K562 (cell line): ENCODE results near the gene IGF2R. TPM values are rescaled to one million over a fixed set of nuclear protein-coding genes. Genes with fewer than 3 reads are reported as not detected.

Experiments used
- ATAC-seq: fragments of 200-7000 bp; cut with Tn5 transposase; 3 replicates; pipeline ENCODE4 v1.9.1; 2020; ENCODE audit warnings: moderate library complexity
- BruUV-seq: library from RNA; stranded (reverse); fragments of 400-500 nt; replicated peaks from 2 replicates; lab custom pipeline; 2021; lab: Mats Ljungman, UMichigan
- CTCF ChIA-PET: fragments of 300-600 bp; formaldehyde crosslinking; extraction: SDS; loops from one replicate; lab custom pipeline; 2021; ENCODE audit warnings: low intra/inter-chr PET ratio; lab: Yijun Ruan, JAX
- POLR2A ChIA-PET: fragments of 300-600, 350-650 bp; sonication (Branson Sonifier 250); formaldehyde crosslinking; extraction: SDS; loops from one replicate; lab custom pipeline; 2021; ENCODE audit warnings: antibody characterized with exemption, inconsistent platforms; lab: Yijun Ruan, JAX
- DNase-seq, 4 experiments: peaks; one replicate each; pipeline versions ENCODE4 v3.0.0 to v3.0.0-alpha.2; 2011 to 2018; ENCODE audit warnings: low spot score in 3 of 4, mixed read lengths in 3 of 4; ENCODE audit errors: extremely low read depth in 1 of 4
- FAIRE-seq: peaks from 2 replicates; lab custom pipeline; 2011; peaks lifted over from hg19 to GRCh38; lab: Jason Lieb, UNC
- H2AFZ ChIP-seq: 2 replicates; pipeline ENCODE4 v1.6.0; 2011; ENCODE audit warnings: low read depth, low read length, control low read depth, inconsistent platforms
- H3K27ac ChIP-seq: fragments of 200-600 bp; 3 replicates; pipeline ENCODE4 v1.8.0; 2011; ENCODE audit warnings: low read depth, mild to moderate bottlenecking, control low read depth, inconsistent platforms, low read length, moderate library complexity, mixed read lengths; ENCODE audit errors: extremely low read depth
- H3K27me3 ChIP-seq, 2 experiments: fragments of 300-600 bp in 1 of 2; 2 replicates in 1 of 2; 3 replicates in 1 of 2; pipeline versions ENCODE4 v1.6.0 to v1.8.0; 2011; ENCODE audit warnings: inconsistent platforms in 2 of 2, low read length in 2 of 2, mild to moderate bottlenecking in 1 of 2, mixed read lengths in 1 of 2, moderate library complexity in 1 of 2; ENCODE audit not compliant: control insufficient read depth in 2 of 2, insufficient read depth in 2 of 2
- H3K36me3 ChIP-seq: fragments of 300-600 bp; 3 replicates; pipeline ENCODE4 v1.8.0; 2011; ENCODE audit warnings: mild to moderate bottlenecking, low read length, inconsistent platforms; ENCODE audit not compliant: control insufficient read depth, insufficient read depth
- H3K4me1 ChIP-seq, 2 experiments: fragments of 200-600 bp in 1 of 2; replicated peaks in 1 of 2; 2 replicates in 1 of 2; 3 replicates in 1 of 2; pipeline versions ENCODE4 v1.5.1 to v1.8.0; 2011; ENCODE audit warnings: inconsistent platforms in 2 of 2, low read length in 2 of 2, mild to moderate bottlenecking in 1 of 2, mixed read lengths in 1 of 2, moderate library complexity in 1 of 2; ENCODE audit not compliant: control insufficient read depth in 2 of 2, insufficient read depth in 2 of 2
- H3K4me2 ChIP-seq: 2 replicates; pipeline ENCODE4 v1.6.1; 2011; ENCODE audit warnings: low read length, control low read depth, inconsistent platforms, mixed read lengths; ENCODE audit not compliant: insufficient read depth
- H3K4me3 ChIP-seq: fragments of 200-600 bp; sonication (generic), shearing (Covaris generic); 2 replicates; pipeline ENCODE4 v1.5.1; 2016; ENCODE audit warnings: control low read depth, inconsistent platforms
- H3K79me2 ChIP-seq: fragments of 200-600 bp; 3 replicates; pipeline ENCODE4 v1.8.0; 2011; ENCODE audit warnings: low read length, inconsistent platforms; ENCODE audit not compliant: control insufficient read depth, insufficient read depth
- H3K9ac ChIP-seq, 2 experiments: 2 replicates each; pipeline versions ENCODE4 v1.6.0 to v1.6.1; 2011; ENCODE audit warnings: low read depth in 2 of 2, low read length in 2 of 2, control low read depth in 1 of 2, inconsistent platforms in 1 of 2, mild to moderate bottlenecking in 1 of 2, mixed read lengths in 1 of 2; ENCODE audit not compliant: insufficient read depth in 1 of 2
- H3K9me1 ChIP-seq: one replicate; pipeline ENCODE4 v1.6.0; 2011; ENCODE audit warnings: inconsistent platforms, mild to moderate bottlenecking, low read length, moderate library complexity; ENCODE audit not compliant: control insufficient read depth, insufficient read depth
- H3K9me3 ChIP-seq: replicated peaks from 2 replicates; pipeline ENCODE4 v1.5.1; 2011; ENCODE audit warnings: low read depth, low read length, inconsistent platforms; ENCODE audit not compliant: control insufficient read depth, insufficient read depth
- H4K20me1 ChIP-seq: replicated peaks from 2 replicates; pipeline ENCODE4 v1.6.1; 2011; ENCODE audit warnings: low read length, inconsistent platforms, mixed read lengths; ENCODE audit not compliant: control insufficient read depth, insufficient read depth
- CTCF ChIP-seq, 3 experiments: IDR thresholded peaks in 2 of 3; conservative IDR thresholded peaks in 1 of 3; 2 replicates each; pipeline ENCODE4 v1.5.1; 2011 to 2012; ENCODE audit warnings: low read length in 3 of 3, mild to moderate bottlenecking in 3 of 3, control low read depth in 2 of 3, improper control_type of control experiment in 1 of 3, inconsistent platforms in 1 of 3, low read depth in 1 of 3, mixed read lengths in 1 of 3, moderate library complexity in 1 of 3; ENCODE audit not compliant: insufficient read depth in 2 of 3
- ESRRA ChIP-seq: fragments of 450-650 bp; IDR thresholded peaks from 2 replicates; pipeline ENCODE4 v1.6.1; 2014; ENCODE audit warnings: low read depth, mild to moderate bottlenecking, moderate library complexity, borderline replicate concordance
- FOXP1 ChIP-seq: sonication (generic); formaldehyde crosslinking; IDR thresholded peaks from 2 replicates; pipeline ENCODE4 v1.8.0; 2022; ENCODE audit warnings: mild to moderate bottlenecking, missing genetic modification reagents
- IFI16 ChIP-seq: fragments of 250-450 bp; sonication (Bioruptor Pico); IDR thresholded peaks from 2 replicates; pipeline ENCODE4 v2.1.2; 2022; ENCODE audit warnings: mild to moderate bottlenecking, inconsistent platforms
- RERE ChIP-seq: sonication (generic); formaldehyde crosslinking; IDR thresholded peaks from 2 replicates; pipeline ENCODE4 v1.8.0; 2023; ENCODE audit warnings: missing genetic modification reagents, mild to moderate bottlenecking, borderline replicate concordance
- STAT6 ChIP-seq: sonication (generic); formaldehyde crosslinking; IDR thresholded peaks from 2 replicates; pipeline ENCODE4 v1.8.1; 2023; ENCODE audit warnings: mild to moderate bottlenecking, missing genetic modification reagents
- ZBTB33 ChIP-seq: sonication (generic); formaldehyde crosslinking; IDR thresholded peaks from 2 replicates; pipeline ENCODE4 v1.8.1; 2023; ENCODE audit warnings: mild to moderate bottlenecking, missing genetic modification reagents
- ZNF589 ChIP-seq: fragments of 200-800 bp; sonication (Bioruptor generic); IDR thresholded peaks from 2 replicates; pipeline ENCODE4 v1.6.1; 2016; ENCODE audit warnings: low read depth, missing genetic modification characterization, missing compliant biosample characterization
- ZNF644 ChIP-seq: fragments of 200-800 bp; sonication (Bioruptor generic); IDR thresholded peaks from 2 replicates; pipeline ENCODE4 v1.6.1; 2016; ENCODE audit warnings: low read depth, missing genetic modification characterization, missing compliant biosample characterization
- WGBS: fragments of 100-300 bp; shearing (Covaris generic); methylation state at CpG from one replicate; pipeline ENCODE4 v1.1.6; 2016; ENCODE audit warnings: low coverage, mixed read lengths; ENCODE audit not compliant: insufficient coverage; ENCODE audit errors: missing lambda C conversion rate; 5-methylcytosine and 5-hydroxymethylcytosine counted together
- in situ Hi-C: fragments of 300-500 bp; cut with MboI; formaldehyde crosslinking; loops from 4 replicates; pipeline ENCODE4 v1.15.0; 2018; ENCODE audit warnings: inconsistent platforms, mixed read lengths
- intact Hi-C: fragments of 100-400 bp; cut with micrococcal nuclease; formaldehyde crosslinking; loops from 2 replicates; pipeline ENCODE4 v1.14.2; 2022
- polyA plus RNA-seq, 8 experiments: library from polyadenylated mRNA; depleted of rRNA in 4 of 8; stranded (reverse) in 5 of 8; unstranded in 3 of 8; fragments of >200 nt; fragmentation: Nextera tagmentation in 2 of 8; fragmentation: Illumina TruSeq in 1 of 8; extraction: Ambion mirVana in 2 of 8; extraction: Trizol in 1 of 8; gene quantifications; 2 replicates each; pipeline versions ENCODE4 v1.2.1 to v1.2.3, GENCODE V29; 2011 to 2014; ENCODE audit warnings: inconsistent platforms in 1 of 8, missing spikeins in 1 of 8
- total RNA-seq, 7 experiments: library from RNA; depleted of rRNA in 6 of 7; stranded (reverse); fragments of >200 nt in 6 of 7; fragmentation: Illumina TruSeq in 2 of 7; extraction: Trizol in 2 of 7; gene quantifications; 2 replicates each; pipeline versions ENCODE4 v1.2.1 to v1.2.3, GENCODE V29; 2011 to 2021; ENCODE audit warnings: low replicate concordance in 1 of 7

IGF2R gene
- total and polyA plus RNA-seq, 9 of the 15 experiments (the other 6 are each of a cell fraction or from before 2014, with no cell fraction given), result 3.5 to 92.3 (median 34.5) TPM

GRCh38 chr6:160120087-160120486, 151.2 kb downstream of the IGF2R start:
- Histone ChIP-seq H3K4me2 (no peak overlapping the region), H3K4me1 (peaks cover 0 to 7% of the 10 kb centered on the region in 2 experiments; a peak in 1 of 5 replicates), H3K9ac (no peak overlapping the region), H3K9me1 (no peaks in the 10 kb centered on the region), H3K27ac (no peak overlapping the region), H2AFZ (no peak overlapping the region), H3K79me2 (no peaks in the 10 kb centered on the region), H3K9me3 (no peaks in the 10 kb centered on the region; the same call in 1 of the 2 replicates), H4K20me1 (no peaks in the 10 kb centered on the region; the same call in 1 of the 2 replicates), H3K36me3 (no peaks in the 10 kb centered on the region), H3K27me3 (peaks cover 0 to 3% of the 10 kb centered on the region in 2 experiments; a peak in 1 of 5 replicates), H3K4me3 (no peak overlapping the region)
- ATAC-seq (no peak), FAIRE-seq (peak; percentile 15), DNase-seq (no peak)
- 80% methylated on average over 1 of the region's 1 CpG for WGBS
- no TSS peak for BruUV-seq
- in situ Hi-C loops (no loop called here), intact Hi-C loops (no loop called here)
- ChIA-PET POLR2A (interaction anchor here (0.7 kb wide), 1 partner anchor 1120 kb away, joined by 3 read pairs; the partner anchor contains the start of gene RSPH3), CTCF (no interaction called here)
- no peak for TF ChIP-seq CTCF (IDR thresholded peaks at IDR 0.05 in 2 of 3, conservative IDR thresholded peaks at IDR 0.05 in 1 of 3; ENCODE audit: insufficient read depth in 2 of 3, low read depth in 1 of 3, low read length in 3 of 3)
- no peak for TF ChIP-seq ZBTB33
- no peak for TF ChIP-seq ESRRA
- TF ChIP-seq RERE, result no peak
- TF ChIP-seq ZNF644 (tag), result no peak
- no peak for TF ChIP-seq STAT6 (CRISPR knock-in tag)
- no peak for TF ChIP-seq FOXP1 (CRISPR knock-in tag)
- TF ChIP-seq ZNF589 (CRISPR knock-in tag), result no peak
- TF ChIP-seq IFI16 (CRISPR knock-in tag), result no peak
